Inferior parietal cortex (tissue), 1 donor: ENCODE data around the gene B4GALT7.
"Not testable (repeated sequence)": the region's sequence is repeated elsewhere in the genome, so short reads cannot be mapped to it uniquely, and the experiment has no call there.

Source experiments
- DNase-seq: peaks from one replicate; pipeline ENCODE4 v3.0.0-alpha.2; 2016; ENCODE audit errors: extremely low spot score

B4GALT7 gene, protein sequence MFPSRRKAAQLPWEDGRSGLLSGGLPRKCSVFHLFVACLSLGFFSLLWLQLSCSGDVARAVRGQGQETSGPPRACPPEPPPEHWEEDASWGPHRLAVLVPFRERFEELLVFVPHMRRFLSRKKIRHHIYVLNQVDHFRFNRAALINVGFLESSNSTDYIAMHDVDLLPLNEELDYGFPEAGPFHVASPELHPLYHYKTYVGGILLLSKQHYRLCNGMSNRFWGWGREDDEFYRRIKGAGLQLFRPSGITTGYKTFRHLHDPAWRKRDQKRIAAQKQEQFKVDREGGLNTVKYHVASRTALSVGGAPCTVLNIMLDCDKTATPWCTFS

GRCh38 chr5:177599731-177600507 is at the start of gene B4GALT7:
Gene B4GALT7, plus strand, starts transcription at chr5:177600132. Its CDS starts 79 bp downstream, at chr5:177600211.
- DNase-seq = peak; percentile 67

DNA sequence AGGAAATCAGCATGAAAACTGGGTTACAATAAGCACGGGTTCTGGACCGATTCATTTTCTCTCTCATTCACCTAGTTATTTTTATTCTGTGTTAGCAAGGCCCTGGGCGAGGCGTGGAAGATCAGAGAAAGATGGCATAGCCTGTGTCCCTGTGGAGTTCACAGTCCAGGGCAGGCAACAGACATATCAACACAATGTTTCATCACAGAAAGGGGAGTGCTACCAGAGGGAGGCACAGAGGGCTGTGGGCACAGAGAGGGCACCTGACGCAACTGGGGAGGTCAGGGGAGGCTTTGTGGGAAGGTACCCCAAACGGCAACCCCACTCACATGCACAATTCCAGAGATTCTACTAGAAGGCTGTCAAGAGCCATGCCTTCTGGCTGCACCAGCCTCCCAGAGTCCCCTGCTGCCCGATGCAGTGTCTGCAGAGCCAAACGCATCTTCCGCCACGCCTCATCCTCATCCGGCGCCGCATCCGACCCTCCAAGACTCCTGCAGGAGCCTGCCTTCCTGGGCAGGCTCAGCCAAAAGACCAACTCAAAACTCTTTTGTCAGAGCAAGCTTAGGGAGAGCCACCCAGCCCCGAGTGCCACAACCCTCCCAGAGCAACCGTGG is 47.0 kb upstream of the B4GALT7 start:
- no peak for DNase-seq

DNA sequence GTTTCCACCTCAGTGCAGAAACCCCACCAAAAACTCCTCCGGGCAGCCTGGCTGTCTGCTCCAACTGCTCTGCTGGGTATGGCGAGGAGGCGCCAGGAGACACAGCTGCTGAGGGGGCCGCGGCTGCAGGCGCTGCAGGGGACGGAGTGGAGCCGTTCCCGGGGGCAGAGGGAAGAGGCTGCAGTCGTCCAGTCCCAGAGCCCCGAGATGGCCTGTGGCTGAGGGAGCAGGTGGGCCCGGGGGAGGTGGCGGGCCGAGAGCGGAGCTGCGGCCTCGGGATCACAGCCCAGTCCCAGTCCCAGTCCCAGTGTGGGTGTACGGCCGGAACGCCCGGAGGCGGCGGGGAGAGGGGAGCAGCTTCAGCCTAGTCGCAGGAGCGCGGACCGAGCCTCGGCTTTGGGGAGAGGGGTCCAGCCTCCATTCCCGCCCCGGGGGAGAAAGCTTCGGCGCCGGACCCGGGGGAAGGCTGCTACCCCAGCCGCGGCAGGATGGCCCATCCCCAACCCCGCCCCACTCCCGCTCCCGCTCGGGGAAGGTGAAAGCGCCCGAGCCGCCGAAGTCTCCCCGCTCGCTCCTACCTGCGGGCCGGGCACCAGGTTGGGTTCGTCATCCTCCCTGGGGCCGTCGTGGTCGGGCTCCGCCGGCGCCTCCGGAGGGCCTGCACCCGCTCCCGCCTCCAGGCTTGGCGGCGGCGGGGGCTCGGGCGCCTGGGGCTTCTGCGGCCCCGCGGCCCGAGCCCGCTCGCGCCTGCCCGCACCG is 46.1 kb upstream of the B4GALT7 start:
- no peak for DNase-seq

DNA sequence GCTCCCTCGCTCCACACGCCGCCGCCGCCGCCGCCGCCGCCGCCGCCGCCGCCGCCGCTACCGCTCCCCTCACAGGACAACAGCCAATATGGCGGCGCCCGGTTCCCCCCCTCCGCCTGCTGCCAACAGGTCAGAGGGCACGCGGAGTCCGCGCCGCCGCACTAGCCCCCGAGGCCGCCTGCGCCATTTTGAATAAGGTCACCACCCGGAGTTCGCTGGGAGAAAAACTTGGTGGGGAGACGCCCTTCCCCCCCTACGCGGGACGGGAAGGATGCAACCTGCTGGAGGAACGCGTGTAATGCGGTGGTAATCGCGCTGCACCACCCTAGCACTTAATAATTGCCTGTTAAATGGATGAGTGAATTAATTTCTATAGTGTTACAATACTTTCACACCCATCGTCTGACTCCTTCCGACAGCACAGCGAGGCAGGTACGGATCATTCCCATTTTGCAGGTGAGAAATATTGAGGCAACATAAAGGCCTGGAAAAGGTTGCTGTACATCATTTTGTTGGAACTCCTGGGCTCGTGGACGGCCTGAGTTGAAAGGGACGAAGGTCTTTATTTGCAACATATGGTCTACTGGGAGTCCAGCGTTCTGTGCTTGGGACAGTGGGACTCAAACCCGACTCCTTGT is 45.3 kb upstream of the B4GALT7 start, which contains the start of gene FAM193B:
FAM193B (minus strand) TSS at position 90 of the 638 bp plus-strand sequence. CDS start 105 bp downstream, outside the sequence.
- DNase-seq = peak; percentile 92

DNA sequence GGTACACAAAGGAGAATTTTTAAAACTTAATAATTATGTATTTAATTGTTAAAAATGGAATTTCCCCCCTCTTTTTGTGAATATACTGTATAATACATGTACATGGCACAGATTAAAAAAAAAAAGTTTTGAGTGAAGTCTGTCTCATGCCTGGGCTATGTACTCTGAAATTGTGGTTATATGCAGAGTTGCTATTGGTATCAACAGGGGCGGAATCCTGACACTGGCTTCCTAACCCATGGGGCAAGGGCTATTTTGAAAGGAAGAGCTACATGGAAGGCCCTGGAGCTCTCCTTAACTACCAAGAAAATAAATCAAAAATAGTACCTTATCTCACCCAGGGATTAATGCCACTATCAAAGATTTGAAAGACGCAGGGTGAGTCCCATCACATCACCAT is 44.7 kb upstream of the B4GALT7 start:
- no peak for DNase-seq

DNA sequence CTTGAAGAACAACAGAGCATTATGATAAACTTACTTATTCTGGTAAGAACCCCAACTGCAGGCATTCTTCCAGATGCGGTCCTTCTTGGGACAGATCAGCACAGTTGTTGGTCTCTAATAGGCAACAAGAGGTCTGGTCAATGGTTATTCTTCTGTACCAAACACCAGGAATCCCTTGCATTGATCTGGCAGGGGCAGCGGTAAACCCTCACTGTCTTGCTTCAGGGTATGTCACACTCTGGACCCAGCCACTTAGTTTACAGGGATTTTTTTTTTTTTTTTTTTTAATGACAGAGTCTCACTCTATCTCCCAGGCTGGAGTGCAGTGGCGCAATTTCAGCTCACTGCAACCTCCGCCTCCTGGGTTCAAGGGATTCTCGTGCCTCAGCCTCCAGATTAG is 44.3 kb upstream of the B4GALT7 start:
- no peak for DNase-seq

- DNase-seq = no peak
Observed at GRCh38 chr5:177557041-177557647, 42.8 kb upstream of the B4GALT7 start.

GRCh38 chr5:177557796-177558195 is 42.1 kb upstream of the B4GALT7 start:
- no peak for DNase-seq

GRCh38 chr5:177559446-177559941 is 40.4 kb upstream of the B4GALT7 start:
- not testable (repeated sequence) for DNase-seq

GRCh38 chr5:177565046-177565445 is 34.9 kb upstream of the B4GALT7 start:
- no peak for DNase-seq

DNA sequence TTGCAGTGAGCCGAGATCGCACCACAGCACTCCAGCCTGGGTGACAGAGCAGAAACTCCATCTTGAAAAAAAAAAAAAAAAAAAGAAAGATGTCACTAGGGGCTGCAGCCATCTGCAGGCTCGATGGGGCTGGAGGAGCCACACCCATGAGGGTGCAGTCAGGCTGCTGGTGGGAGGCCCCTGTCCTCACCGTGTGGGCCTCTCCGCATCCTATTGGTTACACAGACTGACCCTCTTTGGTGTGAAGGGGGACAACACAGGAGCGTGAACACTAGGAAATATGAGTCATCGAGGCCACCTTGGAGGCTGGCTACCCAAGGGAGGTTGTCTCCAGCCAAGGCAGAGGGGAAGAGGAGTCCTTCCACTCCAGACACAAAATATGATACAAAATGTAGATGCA is 31.6 kb upstream of the B4GALT7 start:
- DNase-seq = no peak

DNA sequence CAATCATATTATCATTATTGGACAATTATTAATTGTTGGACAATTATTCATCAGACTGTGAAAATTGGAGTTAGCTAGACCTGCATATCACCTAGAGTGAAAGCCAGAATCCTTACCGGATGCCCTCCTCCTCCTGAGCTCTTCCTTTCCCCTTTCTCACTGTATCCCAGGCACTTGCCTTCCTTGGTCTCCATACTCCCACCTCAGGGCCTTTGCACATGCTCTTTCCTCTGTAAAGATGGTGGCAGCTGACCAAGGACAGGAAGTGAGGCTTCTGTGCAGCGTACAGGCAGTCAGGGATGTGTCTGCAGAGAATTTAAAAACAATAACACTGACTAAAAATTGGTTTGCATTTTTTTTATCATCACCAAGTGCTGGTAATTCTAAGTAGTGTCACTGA is 30.0 kb upstream of the B4GALT7 start:
- no peak for DNase-seq

GRCh38 chr5:177575488-177575887 is 24.4 kb upstream of the B4GALT7 start:
- no peak for DNase-seq

- no peak for DNase-seq
Observed at GRCh38 chr5:177576169-177576568, 23.8 kb upstream of the B4GALT7 start.

GRCh38 chr5:177578316-177578715 is 21.6 kb upstream of the B4GALT7 start:
- no peak for DNase-seq

- no peak for DNase-seq
Observed at GRCh38 chr5:177588413-177588909, 11.5 kb upstream of the B4GALT7 start.

DNA sequence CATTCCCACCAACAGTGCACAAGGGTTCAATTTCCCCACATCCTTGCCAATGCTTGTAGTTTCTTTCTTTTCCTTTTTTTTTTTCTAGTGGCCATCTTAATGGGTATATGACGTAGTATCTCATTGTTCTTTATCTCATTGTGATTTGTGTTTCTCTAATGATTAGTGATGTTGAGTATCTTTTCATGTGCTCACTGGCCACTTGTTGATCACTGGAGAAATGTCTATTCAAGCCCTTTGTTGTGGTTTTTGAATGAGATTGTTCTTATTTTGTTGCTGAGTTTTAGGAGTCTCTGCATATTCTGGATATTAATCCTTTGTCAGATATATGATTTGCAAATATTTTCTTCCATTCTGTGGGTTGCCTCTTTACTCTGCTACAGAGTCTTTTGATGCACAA is 9.5 kb upstream of the B4GALT7 start:
- no peak for DNase-seq

DNA sequence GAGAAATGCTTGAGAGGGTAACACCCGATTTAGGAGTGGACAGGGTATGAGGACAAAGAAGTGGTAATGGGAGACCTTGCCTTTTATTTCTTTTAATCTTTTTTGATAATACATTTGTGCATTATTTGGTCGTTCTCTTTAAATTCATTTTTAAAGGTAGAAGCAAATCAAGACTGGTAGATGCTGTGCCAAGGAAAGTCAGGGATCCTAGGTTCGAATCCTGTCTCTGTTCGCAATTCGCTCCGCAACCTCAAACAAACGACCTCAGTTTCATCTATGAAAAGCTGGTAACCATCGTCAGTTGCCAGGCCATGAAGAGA is 8.3 kb upstream of the B4GALT7 start:
- DNase-seq = no peak

DNA sequence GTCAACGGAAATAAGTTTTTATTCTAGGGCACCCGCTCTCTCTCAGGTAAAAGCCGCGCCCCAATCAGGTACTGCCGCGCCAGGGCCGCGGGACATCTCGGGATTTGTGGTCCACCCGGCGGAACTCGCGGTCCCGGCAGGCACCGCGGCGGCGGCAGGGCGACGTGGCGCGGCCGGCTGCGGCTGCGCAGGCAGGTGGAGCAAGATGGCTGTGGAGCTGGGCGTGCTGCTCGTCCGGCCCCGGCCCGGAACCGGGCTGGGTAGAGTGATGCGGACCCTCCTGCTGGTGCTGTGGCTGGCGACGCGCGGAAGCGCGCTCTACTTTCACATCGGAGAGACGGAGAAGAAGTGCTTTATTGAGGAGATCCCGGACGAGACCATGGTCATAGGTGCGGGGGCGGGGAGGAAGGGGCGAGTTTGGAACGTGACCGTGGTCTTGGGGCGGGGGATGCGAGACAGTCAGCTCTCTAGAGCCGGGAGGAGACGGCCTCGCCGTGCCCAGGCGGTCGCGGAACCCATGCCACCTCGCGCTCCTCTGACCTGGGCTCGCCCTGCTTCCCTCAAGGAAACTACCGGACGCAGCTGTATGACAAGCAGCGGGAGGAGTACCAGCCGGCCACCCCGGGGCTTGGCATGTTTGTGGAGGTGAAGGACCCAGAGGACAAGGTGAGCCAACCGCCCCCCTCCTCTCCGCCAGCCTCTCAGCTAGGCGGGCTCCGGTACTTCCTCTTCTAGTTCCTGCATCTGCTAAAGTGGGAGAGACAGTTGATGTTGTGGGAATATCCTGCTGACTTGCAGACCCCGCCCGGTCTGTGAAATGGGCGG is 7.7 kb upstream of the B4GALT7 start, which contains the start of gene TMED9:
TMED9 (plus strand) TSS at position 194 of the 825 bp plus-strand sequence; CDS start at position 206, 12 bp downstream.
- peak; percentile 69 for DNase-seq

GRCh38 chr5:177592905-177593304 is 7.0 kb upstream of the B4GALT7 start:
- DNase-seq = no peak
